GM13977 (cell line): ENCODE measurements around the gene TDRD1.

Experiments
- DNase-seq: peaks from one replicate; pipeline ENCODE4 v3.0.0; 2012; ENCODE audit warnings: low spot score
- in situ Hi-C: fragments of 300-500 bp; cut with MboI; formaldehyde crosslinking; loops from one replicate; pipeline ENCODE4 v1.12.0; 2022; ENCODE audit warnings: low sequenced_read_pairs, low pct_unique_long_range_greater_than_20kb, mixed read lengths, inconsistent platforms; ENCODE audit not compliant: unreplicated experiment
- TF ChIP-seq, protein P1 (sequence below): IDR thresholded peaks from 2 replicates; pipeline ENCODE4 v1.5.1; 2012; ENCODE audit warnings: mild to moderate bottlenecking, control low read depth; ENCODE audit not compliant: insufficient read depth; ENCODE audit errors: extremely low read depth, missing control alignments

Gene TDRD1

DNA sequence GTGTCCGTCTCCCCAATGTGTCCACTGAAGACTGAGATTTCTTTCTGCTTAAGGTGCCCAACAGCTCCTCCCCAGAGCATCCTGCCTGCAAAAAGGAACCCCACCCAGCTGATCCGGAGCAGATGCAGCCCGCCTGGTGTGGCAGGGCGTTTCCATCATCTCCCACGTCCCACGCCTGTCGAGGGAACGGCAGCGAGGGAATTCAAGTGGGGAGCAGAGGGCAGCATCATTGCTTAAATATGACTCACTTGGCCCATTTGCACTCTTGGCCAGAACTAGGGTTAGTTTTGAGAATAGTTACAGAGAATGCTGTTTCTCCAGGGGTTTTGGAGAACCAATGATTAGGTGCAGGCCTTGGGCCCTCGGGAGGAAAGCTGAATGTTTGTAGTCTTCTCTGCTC is 80.7 kb downstream of the TDRD1 start:
- no peak for DNase-seq
- in situ Hi-C loops, result no loop called here
- TF ChIP-seq, protein P1, sequence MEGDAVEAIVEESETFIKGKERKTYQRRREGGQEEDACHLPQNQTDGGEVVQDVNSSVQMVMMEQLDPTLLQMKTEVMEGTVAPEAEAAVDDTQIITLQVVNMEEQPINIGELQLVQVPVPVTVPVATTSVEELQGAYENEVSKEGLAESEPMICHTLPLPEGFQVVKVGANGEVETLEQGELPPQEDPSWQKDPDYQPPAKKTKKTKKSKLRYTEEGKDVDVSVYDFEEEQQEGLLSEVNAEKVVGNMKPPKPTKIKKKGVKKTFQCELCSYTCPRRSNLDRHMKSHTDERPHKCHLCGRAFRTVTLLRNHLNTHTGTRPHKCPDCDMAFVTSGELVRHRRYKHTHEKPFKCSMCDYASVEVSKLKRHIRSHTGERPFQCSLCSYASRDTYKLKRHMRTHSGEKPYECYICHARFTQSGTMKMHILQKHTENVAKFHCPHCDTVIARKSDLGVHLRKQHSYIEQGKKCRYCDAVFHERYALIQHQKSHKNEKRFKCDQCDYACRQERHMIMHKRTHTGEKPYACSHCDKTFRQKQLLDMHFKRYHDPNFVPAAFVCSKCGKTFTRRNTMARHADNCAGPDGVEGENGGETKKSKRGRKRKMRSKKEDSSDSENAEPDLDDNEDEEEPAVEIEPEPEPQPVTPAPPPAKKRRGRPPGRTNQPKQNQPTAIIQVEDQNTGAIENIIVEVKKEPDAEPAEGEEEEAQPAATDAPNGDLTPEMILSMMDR, result no peak

DNA sequence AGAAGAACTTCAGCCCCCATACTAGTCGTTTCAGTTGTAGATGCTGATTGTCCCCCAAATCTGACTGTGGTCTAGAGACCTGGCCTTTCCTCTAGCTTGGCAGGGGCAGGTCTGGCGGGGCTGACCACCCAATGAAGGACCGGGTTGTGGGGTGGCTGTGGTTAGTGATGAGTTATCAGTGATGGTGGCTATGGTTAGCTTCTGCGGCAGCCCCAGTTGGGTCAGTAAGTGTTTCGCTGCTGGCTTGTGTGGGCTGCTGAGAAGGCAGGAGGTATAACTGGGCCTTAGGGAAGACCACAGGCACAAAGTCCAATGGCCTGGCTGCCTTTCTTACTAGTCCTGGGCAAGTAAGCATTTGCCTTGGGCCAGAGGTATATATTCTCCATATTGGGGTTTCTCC is 81.2 kb downstream of the TDRD1 start:
- in situ Hi-C loops, result no loop called here
- TF ChIP-seq, protein P1, result no peak
- no peak for DNase-seq

DNA sequence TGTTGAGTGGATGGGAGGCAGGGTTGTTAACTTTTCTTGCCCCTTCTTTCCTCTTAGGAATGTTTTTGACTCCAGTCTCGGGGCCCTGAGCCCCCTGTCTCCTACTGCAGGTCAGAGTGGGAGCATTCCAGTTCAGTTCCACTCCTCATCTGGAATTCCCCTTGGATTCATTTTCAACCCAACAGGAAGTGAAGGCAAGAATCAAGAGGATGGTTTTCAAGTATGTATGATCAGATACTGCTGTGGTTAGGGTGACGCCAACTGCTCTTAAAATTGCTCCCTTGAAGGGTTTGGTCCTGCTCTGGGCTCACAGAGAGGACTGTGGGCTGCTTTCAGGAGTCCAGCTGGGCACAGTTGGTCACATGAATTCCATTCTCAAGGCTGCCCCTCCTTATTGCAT is 81.9 kb downstream of the TDRD1 start:
- DNase-seq, result no peak
- in situ Hi-C loops, result no loop called here
- TF ChIP-seq, protein P1, result no peak

DNA sequence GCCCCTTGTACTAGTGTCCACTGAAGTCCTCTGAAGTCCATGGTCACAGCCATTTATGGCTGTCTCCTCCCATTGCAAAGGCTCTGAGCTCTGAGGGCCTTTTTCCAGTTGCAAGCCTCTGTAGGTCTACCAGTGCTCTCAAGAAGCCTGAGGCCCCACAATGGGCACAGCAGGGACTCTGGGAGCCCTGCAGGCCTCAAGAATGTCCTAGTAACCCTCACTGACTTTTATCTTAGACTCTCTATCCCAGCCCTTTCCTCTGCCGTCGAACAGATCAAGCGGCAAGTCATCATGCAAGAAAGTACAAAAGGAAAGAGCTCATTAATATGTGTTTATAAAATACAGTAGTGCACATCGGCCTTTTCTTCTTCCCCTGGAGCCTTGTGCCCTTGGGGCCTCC is 83.3 kb downstream of the TDRD1 start:
- DNase-seq, result no peak
- TF ChIP-seq, protein P1, result no peak
- in situ Hi-C loops, result no loop called here

DNA sequence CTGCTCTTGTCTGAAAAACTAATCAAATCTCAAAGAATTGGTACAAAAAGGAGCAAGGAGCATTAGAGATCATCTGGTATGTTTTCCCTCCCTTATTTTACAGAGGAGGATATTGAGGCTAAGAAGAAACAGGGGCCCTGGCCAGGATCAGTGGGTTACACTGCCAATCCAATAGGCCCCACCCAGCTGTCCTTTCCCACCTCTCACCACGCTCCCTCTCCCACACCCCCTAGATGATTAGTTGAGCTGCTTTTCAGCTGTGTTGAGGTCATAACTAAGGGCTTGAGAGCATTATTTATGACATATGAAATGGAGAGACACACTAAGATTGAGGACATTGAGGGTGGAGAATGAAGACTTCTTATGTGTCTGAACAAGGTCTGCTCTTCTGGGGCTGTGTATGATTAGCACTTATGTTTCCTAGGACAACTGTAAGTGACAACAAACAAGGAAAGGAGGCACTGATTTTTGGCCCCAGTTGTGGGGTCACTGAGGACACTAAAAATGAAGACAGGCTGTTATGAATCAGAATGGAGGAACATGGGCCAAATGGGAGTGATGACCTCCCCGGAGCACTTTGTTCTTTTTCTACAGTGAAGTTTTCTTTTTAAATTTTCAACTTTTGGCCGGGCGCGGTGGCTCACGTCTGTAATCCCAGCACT is 86.4 kb downstream of the TDRD1 start:
- TF ChIP-seq, protein P1, result no peak
- in situ Hi-C loops, result no loop called here

DNA sequence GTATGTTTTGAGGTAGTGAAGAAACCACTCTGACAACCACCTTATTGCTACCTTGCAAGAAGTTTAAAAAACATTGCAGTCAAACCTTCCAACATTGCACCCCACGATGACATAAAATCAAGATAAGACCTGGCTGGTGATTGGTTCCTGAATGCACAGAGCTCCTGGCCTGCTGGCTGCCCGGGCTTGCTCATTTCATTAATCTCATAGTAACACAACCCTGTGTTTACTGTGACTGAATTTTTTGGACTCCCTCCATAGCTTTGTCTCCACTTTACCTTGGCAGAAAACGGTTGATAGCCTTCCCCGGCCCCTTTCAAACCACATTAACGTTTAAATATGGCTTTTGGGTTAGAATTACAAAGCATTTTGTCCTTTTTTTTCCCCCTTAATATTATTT is 87.4 kb downstream of the TDRD1 start:
- in situ Hi-C loops, result no loop called here
- TF ChIP-seq, protein P1, result no peak
- no peak for DNase-seq

More for the DNA sequence above, 86.4 kb downstream of the TDRD1 start:
- DNase-seq, result no peak
